ENCODE results near the gene NPEPPS. TPM values are rescaled to one million over a fixed set of nuclear protein-coding genes. Genes with fewer than 3 reads are reported as not detected.

Gene NPEPPS
- total RNA-seq, 1 experiment from 2014 or later = 207 TPM

DNA sequence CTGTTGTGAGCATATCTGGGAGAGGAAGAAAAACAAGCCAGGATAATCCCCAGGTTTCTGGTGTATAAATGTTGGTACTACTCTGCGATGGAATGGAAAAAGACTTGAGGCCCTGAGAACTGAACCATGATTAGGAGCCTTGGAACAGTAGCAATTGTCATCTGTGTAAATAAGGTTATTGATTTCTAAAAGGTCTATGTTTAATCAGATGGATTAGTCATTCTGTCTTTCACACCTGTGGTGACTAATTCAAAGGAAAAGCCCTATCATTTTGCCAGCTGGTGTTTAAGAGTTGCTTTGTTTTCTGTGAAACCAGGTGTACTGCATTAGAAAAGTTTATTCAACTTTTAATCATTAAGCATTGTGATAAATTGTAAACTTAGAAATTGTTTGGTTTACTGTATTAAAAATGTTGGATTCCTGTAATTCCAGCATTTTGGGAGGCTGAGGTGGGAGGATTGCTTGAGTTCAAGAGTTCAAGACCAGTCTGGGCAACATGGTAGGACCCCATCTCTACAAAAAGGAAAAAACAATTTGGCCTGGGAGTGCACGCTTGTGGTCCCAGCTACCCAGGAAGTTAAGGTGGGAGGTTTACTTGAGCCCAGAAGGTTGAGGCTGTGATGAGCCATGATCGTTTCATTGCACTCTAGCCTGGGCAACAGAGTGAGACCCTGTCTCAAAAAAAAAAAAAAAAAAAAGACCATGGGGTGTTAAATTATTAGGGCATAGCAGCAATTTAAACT, 89.8 kb downstream of the NPEPPS start:
- H3K4me1 ChIP-seq (ENCODE audit: control insufficient read depth in 1 of 2, insufficient read depth in 2 of 2, low read length in 2 of 2) = peaks cover 32 to 50% of the 10 kb centered on the region in 2 experiments
- POLR2A ChIA-PET = interaction anchor here (1.7 kb wide), 1 partner anchor 29 kb away, joined by 18 read pairs; the partner anchor contains the start of gene KPNB1
- no peak overlapping the region for H2AFZ ChIP-seq (ENCODE audit: low read depth, low read length, poor library complexity, severe bottlenecking)
- H3K27me3 ChIP-seq (ENCODE audit: insufficient read depth, low read length) = no peaks in the 10 kb centered on the region
- no TSS peak for BruUV-seq (replicated peaks)
- H3K4me3 ChIP-seq (replicated peaks in 1 of 2; ENCODE audit: low read depth in 1 of 2, low read length in 2 of 2) = no peak overlapping the region; a peak in 1 of 4 replicates
- H3K79me2 ChIP-seq (ENCODE audit: insufficient read depth, low read length) = no peaks in the 10 kb centered on the region
- RAD21 ChIA-PET (ENCODE audit: low non-redundant PET in 1 of 2, low total read pairs in 2 of 2, uncharacterized antibody in 2 of 2, unreplicated experiment in 2 of 2) = interaction anchor here in 1 of 2 experiments (1.3 kb wide), 1 partner anchor 29 kb away, joined by 4 read pairs; the partner anchor contains the start of gene KPNB1
- intact Hi-C loops (cut with micrococcal nuclease) = loop anchor here (1.0 kb wide), 1 partner anchor 182 kb away; no protein-coding TSS in a partner anchor
- DNase-seq (ENCODE audit: low read depth, low spot score) (peak; percentile 68), ATAC-seq (peak; percentile 8; the same call in 1 of the 2 replicates)
- H3K27ac ChIP-seq (ENCODE audit: low read depth, low read length) = peak overlapping the region; percentile 62
- H3K9ac ChIP-seq (ENCODE audit: low read length) = peak overlapping the region; percentile 48
- CTCF ChIA-PET = no interaction called here
- no peaks in the 10 kb centered on the region for H3K9me2 ChIP-seq (ENCODE audit: insufficient read depth)
- H3K4me2 ChIP-seq (ENCODE audit: low read length) = peak overlapping the region; percentile 63
- no peaks in the 10 kb centered on the region for H3K9me3 ChIP-seq (ENCODE audit: control insufficient read depth in 1 of 2, insufficient read depth in 1 of 2, low read depth in 1 of 2, low read length in 2 of 2)
- peaks cover 31 to 34% of the 10 kb centered on the region in 2 experiments for H3K36me3 ChIP-seq (ENCODE audit: control insufficient read depth in 1 of 2, insufficient read depth in 2 of 2, low read length in 2 of 2)
- H4K20me1 ChIP-seq (ENCODE audit: insufficient read depth) = no peaks in the 10 kb centered on the region
- TF ChIP-seq ELF1 (IDR thresholded peaks at IDR 0.05; ENCODE audit: borderline replicate concordance, low read depth) (no peak), CEBPB (IDR thresholded peaks at IDR 0.05; ENCODE audit: low read depth) (no peak), EZH2 (IDR thresholded peaks at IDR 0.05) (no peak), SIN3A (IDR thresholded peaks at IDR 0.05; ENCODE audit: low read depth) (peak; percentile 62; the same call in 1 of the 2 replicates), POLR2A (IDR thresholded peaks at IDR 0.05; ENCODE audit: borderline replicate concordance, extremely low read depth, insufficient read depth, insufficient read length) (no peak), CBX3 (IDR thresholded peaks at IDR 0.05; ENCODE audit: low read depth) (peak; percentile 58; the same call in 1 of the 2 replicates), ZFX (IDR thresholded peaks at IDR 0.05) (no peak), SRF (IDR thresholded peaks at IDR 0.05; ENCODE audit: low read depth) (peak; percentile 45; the same call in 1 of the 2 replicates), SP1 (IDR thresholded peaks at IDR 0.05; ENCODE audit: low read depth) (peak; percentile 85), POLR2AphosphoS5 (IDR thresholded peaks at IDR 0.05; ENCODE audit: low read depth, low read length) (peak; percentile 48; the same call in 1 of the 2 replicates), EZH2phosphoT487 (IDR thresholded peaks at IDR 0.05; ENCODE audit: borderline replicate concordance) (no peak), RAD21 (IDR thresholded peaks at IDR 0.05; ENCODE audit: low read depth) (no peak), EGR1 (IDR thresholded peaks at IDR 0.05; ENCODE audit: low read depth) (no peak), FOSL1 (IDR thresholded peaks at IDR 0.05; ENCODE audit: low read depth) (peak; percentile 96), ZNF274 (IDR thresholded peaks at IDR 0.05; ENCODE audit: low read depth, low read length) (no peak), CTCF (IDR thresholded peaks at IDR 0.05 in 2 of 3, conservative IDR thresholded peaks at IDR 0.05 in 1 of 3; ENCODE audit: borderline replicate concordance in 1 of 3, insufficient read depth in 1 of 3, low read depth in 2 of 3, low read length in 2 of 3) (no peak), JUND (IDR thresholded peaks at IDR 0.05) (peak; percentile 96), YY1 (IDR thresholded peaks at IDR 0.05; ENCODE audit: extremely low read depth, insufficient replicate concordance, low read depth, low read length) (no peak), ATF3 (IDR thresholded peaks at IDR 0.05) (no peak), TCF7L2 (IDR thresholded peaks at IDR 0.05; ENCODE audit: borderline replicate concordance, extremely low read depth, insufficient read depth, insufficient read length) (no peak)
- TF ChIP-seq, protein P1, sequence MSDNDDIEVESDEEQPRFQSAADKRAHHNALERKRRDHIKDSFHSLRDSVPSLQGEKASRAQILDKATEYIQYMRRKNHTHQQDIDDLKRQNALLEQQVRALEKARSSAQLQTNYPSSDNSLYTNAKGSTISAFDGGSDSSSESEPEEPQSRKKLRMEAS (IDR thresholded peaks at IDR 0.05) = no peak; the same call in 1 of the 2 replicates
- TF ChIP-seq, protein P2, sequence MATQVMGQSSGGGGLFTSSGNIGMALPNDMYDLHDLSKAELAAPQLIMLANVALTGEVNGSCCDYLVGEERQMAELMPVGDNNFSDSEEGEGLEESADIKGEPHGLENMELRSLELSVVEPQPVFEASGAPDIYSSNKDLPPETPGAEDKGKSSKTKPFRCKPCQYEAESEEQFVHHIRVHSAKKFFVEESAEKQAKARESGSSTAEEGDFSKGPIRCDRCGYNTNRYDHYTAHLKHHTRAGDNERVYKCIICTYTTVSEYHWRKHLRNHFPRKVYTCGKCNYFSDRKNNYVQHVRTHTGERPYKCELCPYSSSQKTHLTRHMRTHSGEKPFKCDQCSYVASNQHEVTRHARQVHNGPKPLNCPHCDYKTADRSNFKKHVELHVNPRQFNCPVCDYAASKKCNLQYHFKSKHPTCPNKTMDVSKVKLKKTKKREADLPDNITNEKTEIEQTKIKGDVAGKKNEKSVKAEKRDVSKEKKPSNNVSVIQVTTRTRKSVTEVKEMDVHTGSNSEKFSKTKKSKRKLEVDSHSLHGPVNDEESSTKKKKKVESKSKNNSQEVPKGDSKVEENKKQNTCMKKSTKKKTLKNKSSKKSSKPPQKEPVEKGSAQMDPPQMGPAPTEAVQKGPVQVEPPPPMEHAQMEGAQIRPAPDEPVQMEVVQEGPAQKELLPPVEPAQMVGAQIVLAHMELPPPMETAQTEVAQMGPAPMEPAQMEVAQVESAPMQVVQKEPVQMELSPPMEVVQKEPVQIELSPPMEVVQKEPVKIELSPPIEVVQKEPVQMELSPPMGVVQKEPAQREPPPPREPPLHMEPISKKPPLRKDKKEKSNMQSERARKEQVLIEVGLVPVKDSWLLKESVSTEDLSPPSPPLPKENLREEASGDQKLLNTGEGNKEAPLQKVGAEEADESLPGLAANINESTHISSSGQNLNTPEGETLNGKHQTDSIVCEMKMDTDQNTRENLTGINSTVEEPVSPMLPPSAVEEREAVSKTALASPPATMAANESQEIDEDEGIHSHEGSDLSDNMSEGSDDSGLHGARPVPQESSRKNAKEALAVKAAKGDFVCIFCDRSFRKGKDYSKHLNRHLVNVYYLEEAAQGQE (IDR thresholded peaks at IDR 0.05; ENCODE audit: low read depth) = no peak

Measured in HCT116 (cell line).